IgD-negative memory B cell (primary cell): ENCODE measurements around the gene C17orf107. TPM values are rescaled to one million over a fixed set of nuclear protein-coding genes. Genes with fewer than 3 reads are reported as not detected.

ENCODE experiments used
- H3K27ac Mint-ChIP-seq, 3 donors: one replicate each; pipeline ENCODE4 v1.8.0; 2020 to 2022; ENCODE audit warnings: mild to moderate bottlenecking in 3 of 3, mixed read lengths in 3 of 3, moderate library complexity in 1 of 3
- H3K27me3 Mint-ChIP-seq: one replicate; pipeline ENCODE4 v1.8.0; 2021; ENCODE audit warnings: mixed read lengths
- H3K36me3 Mint-ChIP-seq: one replicate; pipeline ENCODE4 v1.8.0; 2020; ENCODE audit warnings: mild to moderate bottlenecking, mixed read lengths
- H3K4me1 Mint-ChIP-seq, 3 donors: one replicate each; pipeline ENCODE4 v1.8.0; 2020 to 2022; ENCODE audit warnings: mixed read lengths in 3 of 3, mild to moderate bottlenecking in 1 of 3
- H3K4me3 Mint-ChIP-seq, 4 donors: one replicate each; pipeline ENCODE4 v1.8.0; 2020 to 2022; ENCODE audit warnings: mild to moderate bottlenecking in 4 of 4, mixed read lengths in 4 of 4, moderate library complexity in 3 of 4
- H3K9me3 Mint-ChIP-seq, 3 donors: one replicate each; pipeline ENCODE4 v1.8.0; 2020 to 2021; ENCODE audit warnings: mixed read lengths in 3 of 3, mild to moderate bottlenecking in 1 of 3
- polyA plus RNA-seq: library from polyadenylated mRNA; unstranded; fragments of 300-500 nt; fragmentation: Illumina TruSeq; gene quantifications from one replicate; pipeline ENCODE4 v1.2.3, GENCODE V29; 2021

C17orf107 gene
- polyA plus RNA-seq, 1 donor from 2014 or later, result 1.0 TPM

DNA sequence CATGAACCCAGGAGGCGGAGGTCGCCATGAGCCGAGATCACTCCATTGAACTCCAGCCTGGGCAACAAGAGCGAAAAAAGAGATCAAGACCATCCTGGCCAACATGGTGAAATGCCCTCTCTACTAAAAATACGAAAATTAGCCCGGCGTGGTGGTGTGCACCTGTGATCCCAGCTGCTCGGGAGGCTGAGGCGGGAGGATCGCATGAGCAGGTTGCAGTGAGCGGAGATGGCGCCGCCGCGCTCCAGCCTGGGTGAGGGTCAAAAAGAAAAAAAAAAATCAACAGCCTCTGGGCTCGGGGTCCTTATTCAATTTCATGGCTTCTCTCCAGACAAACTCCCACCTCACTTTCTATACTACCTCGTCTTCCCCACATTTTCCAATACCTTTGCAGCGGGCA, 29.5 kb downstream of the C17orf107 start:
- Mint-ChIP-seq H3K27ac (no peak overlapping the region), H3K36me3 (peaks cover 8% of the 10 kb centered on the region), H3K9me3 (no peaks in the 10 kb centered on the region), H3K27me3 (peaks cover 7% of the 10 kb centered on the region), H3K4me3 (no peak overlapping the region), H3K4me1 (peaks cover 5 to 11% (median 11%) of the 10 kb centered on the region in 3 donors)

GRCh38 chr17:4931963-4932362, 32.6 kb downstream of the C17orf107 start, which contains the start of gene GP1BA:
Gene GP1BA (plus strand): TSS chr17:4932277. CDS start chr17:4932605, 328 bp downstream.
- peaks cover 8% of the 10 kb centered on the region for H3K27me3 Mint-ChIP-seq
- H3K27ac Mint-ChIP-seq, result peak within 1 kb of the TSS in 1 of 3 donors; percentile 19
- peaks cover 9% of the 10 kb centered on the region for H3K36me3 Mint-ChIP-seq
- peaks cover 12 to 22% (median 17%) of the 10 kb centered on the region in 3 donors for H3K4me1 Mint-ChIP-seq
- H3K9me3 Mint-ChIP-seq, result no peaks in the 10 kb centered on the region
- H3K4me3 Mint-ChIP-seq, result peak within 1 kb of the TSS in 3 of 4 donors; percentile 7 to 63 (median 54)

DNA sequence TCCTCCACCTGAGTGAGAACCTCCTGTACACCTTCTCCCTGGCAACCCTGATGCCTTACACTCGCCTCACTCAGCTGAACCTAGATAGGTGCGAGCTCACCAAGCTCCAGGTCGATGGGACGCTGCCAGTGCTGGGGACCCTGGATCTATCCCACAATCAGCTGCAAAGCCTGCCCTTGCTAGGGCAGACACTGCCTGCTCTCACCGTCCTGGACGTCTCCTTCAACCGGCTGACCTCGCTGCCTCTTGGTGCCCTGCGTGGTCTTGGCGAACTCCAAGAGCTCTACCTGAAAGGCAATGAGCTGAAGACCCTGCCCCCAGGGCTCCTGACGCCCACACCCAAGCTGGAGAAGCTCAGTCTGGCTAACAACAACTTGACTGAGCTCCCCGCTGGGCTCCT, 33.4 kb downstream of the C17orf107 start:
- Mint-ChIP-seq H3K4me3 (no peak overlapping the region), H3K36me3 (peaks cover 9% of the 10 kb centered on the region), H3K4me1 (peaks cover 12 to 22% (median 18%) of the 10 kb centered on the region in 3 donors), H3K9me3 (no peaks in the 10 kb centered on the region), H3K27me3 (peaks cover 8% of the 10 kb centered on the region), H3K27ac (peak overlapping the region in 1 of 3 donors; percentile 19)

DNA sequence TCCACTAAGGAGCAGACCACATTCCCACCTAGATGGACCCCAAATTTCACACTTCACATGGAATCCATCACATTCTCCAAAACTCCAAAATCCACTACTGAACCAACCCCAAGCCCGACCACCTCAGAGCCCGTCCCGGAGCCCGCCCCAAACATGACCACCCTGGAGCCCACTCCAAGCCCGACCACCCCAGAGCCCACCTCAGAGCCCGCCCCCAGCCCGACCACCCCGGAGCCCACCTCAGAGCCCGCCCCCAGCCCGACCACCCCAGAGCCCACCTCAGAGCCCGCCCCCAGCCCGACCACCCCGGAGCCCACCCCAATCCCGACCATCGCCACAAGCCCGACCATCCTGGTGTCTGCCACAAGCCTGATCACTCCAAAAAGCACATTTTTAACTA, 34.3 kb downstream of the C17orf107 start:
- Mint-ChIP-seq H3K36me3 (peaks cover 8% of the 10 kb centered on the region), H3K27ac (peak overlapping the region in 1 of 3 donors; percentile 70), H3K4me1 (peaks cover 12 to 27% (median 18%) of the 10 kb centered on the region in 3 donors), H3K9me3 (no peaks in the 10 kb centered on the region), H3K4me3 (peak overlapping the region in 1 of 4 donors; percentile 15), H3K27me3 (peaks cover 8% of the 10 kb centered on the region)

DNA sequence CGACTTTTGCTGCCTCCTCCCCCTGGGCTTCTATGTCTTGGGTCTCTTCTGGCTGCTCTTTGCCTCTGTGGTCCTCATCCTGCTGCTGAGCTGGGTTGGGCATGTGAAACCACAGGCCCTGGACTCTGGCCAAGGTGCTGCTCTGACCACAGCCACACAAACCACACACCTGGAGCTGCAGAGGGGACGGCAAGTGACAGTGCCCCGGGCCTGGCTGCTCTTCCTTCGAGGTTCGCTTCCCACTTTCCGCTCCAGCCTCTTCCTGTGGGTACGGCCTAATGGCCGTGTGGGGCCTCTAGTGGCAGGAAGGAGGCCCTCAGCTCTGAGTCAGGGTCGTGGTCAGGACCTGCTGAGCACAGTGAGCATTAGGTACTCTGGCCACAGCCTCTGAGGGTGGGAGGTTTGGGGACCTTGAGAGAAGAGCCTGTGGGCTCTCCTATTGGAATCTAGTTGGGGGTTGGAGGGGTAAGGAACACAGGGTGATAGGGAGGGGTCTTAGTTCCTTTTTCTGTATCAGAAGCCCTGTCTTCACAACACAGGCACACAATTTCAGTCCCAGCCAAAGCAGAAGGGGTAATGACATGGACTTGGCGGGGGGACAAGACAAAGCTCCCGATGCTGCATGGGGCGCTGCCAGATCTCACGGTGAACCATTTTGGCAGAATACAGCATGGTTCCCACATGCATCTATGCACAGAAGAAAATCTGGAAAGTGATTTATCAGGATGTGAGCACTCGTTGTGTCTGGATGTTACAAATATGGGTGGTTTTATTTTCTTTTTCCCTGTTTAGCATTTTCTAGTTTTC, 35.0 kb downstream of the C17orf107 start:
- Mint-ChIP-seq H3K9me3 (no peaks in the 10 kb centered on the region), H3K36me3 (peaks cover 8% of the 10 kb centered on the region), H3K4me1 (peaks cover 12 to 33% (median 21%) of the 10 kb centered on the region in 3 donors), H3K4me3 (peak overlapping the region in 1 of 4 donors; percentile 15), H3K27ac (peak overlapping the region in 1 of 3 donors; percentile 70), H3K27me3 (peaks cover 8% of the 10 kb centered on the region)

DNA sequence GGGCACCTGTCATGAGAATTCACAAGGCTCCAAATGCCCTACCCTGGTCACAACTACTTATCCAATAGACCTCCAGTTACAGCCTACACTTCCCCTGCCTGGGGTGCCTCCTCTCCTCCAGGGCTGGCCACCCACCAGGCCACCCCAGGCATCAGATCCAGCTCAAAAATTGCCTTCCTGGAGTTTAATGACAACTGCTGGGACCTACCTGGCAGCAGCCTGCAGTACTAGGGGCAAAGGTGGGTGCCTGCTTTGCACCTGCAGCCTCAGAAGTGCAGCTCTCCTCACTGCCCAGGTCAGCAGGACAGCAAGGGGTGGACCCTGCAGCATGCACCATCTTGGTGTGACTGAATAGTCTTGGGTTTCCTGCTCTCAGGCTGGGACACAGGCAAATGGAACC, 36.3 kb downstream of the C17orf107 start:
- H3K27ac Mint-ChIP-seq, result no peak overlapping the region
- peaks cover 17 to 36% (median 23%) of the 10 kb centered on the region in 3 donors for H3K4me1 Mint-ChIP-seq
- H3K27me3 Mint-ChIP-seq, result peaks cover 8% of the 10 kb centered on the region

GRCh38 chr17:4936436-4936835, 37.1 kb downstream of the C17orf107 start:
- Mint-ChIP-seq H3K27me3 (peaks cover 8% of the 10 kb centered on the region), H3K36me3 (peaks cover 3% of the 10 kb centered on the region), H3K4me3 (no peak overlapping the region), H3K4me1 (peaks cover 19 to 38% (median 23%) of the 10 kb centered on the region in 3 donors), H3K9me3 (no peaks in the 10 kb centered on the region), H3K27ac (peak overlapping the region in 2 of 3 donors; percentile 12 to 49)

More for the DNA sequence above, 36.3 kb downstream of the C17orf107 start:
- no peaks in the 10 kb centered on the region for H3K9me3 Mint-ChIP-seq
- H3K36me3 Mint-ChIP-seq, result peaks cover 6% of the 10 kb centered on the region
- H3K4me3 Mint-ChIP-seq, result no peak overlapping the region

- H3K4me3 Mint-ChIP-seq, result peak overlapping the region; percentile 27 to 98 (median 62)
- no peaks in the 10 kb centered on the region for H3K9me3 Mint-ChIP-seq
- peaks cover 5% of the 10 kb centered on the region for H3K36me3 Mint-ChIP-seq
- no peak overlapping the region for H3K27ac Mint-ChIP-seq
- H3K4me1 Mint-ChIP-seq, result peaks cover 25 to 46% (median 28%) of the 10 kb centered on the region in 3 donors
- peaks cover 8% of the 10 kb centered on the region for H3K27me3 Mint-ChIP-seq
Observed at GRCh38 chr17:4937553-4937952, 38.2 kb downstream of the C17orf107 start.

GRCh38 chr17:4938069-4938491, 38.7 kb downstream of the C17orf107 start:
- Mint-ChIP-seq H3K4me1 (peaks cover 25 to 51% (median 30%) of the 10 kb centered on the region in 3 donors), H3K27me3 (peaks cover 3% of the 10 kb centered on the region), H3K36me3 (peaks cover 5% of the 10 kb centered on the region), H3K4me3 (peak overlapping the region; percentile 93 to 98 (median 96)), H3K9me3 (no peaks in the 10 kb centered on the region), H3K27ac (peak overlapping the region in 1 of 3 donors; percentile 87)

DNA sequence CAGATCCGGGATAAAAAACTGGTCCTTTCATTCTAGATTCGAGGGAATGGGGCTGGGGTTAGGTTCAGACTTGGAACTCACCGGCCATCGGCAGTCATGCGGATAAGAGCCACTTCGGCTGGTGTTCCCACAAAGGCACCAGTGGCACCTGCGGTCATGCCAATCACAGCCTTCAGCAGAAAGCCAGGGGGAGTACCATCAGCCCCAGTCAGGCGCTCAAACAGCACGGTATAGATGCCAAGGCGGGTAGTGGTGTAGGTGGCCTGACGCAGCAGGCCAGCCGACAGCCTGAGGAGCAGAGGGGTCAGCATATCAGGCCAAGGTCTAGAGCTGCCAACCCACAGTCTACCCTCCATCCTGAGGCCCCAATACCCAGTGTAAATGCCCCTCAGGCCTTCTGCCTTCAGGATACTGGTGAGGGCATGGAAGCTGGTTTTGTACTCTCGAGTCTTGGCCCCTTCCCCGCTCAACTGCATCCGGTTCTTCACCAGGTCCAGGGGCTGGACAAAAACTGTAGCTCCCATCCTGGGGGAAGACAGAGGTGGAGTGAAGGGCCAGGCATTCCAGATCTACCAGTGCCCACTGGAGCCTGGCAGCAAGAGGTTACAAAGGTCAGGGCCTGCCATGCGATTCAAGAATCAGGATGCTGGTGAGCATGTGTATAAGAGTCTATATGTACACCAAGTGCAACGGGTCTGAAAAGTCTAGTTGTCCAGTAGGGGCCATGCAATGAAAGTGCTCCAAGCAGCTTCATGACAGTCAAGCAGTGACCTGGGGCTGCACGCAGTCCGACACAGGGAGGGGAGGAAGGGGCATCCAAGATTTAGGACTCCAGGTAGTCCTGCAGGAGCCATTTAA, 39.6 kb downstream of the C17orf107 start:
- Mint-ChIP-seq H3K9me3 (no peaks in the 10 kb centered on the region), H3K27ac (peak overlapping the region; percentile 48 to 87 (median 50)), H3K4me1 (peaks cover 25 to 49% (median 30%) of the 10 kb centered on the region in 3 donors), H3K27me3 (peaks cover under 1% of the 10 kb centered on the region), H3K4me3 (peak overlapping the region; percentile 93 to 98 (median 96)), H3K36me3 (peaks cover 5% of the 10 kb centered on the region)

- H3K4me3 Mint-ChIP-seq, result peak overlapping the region; percentile 93 to 98 (median 96)
- peak overlapping the region in 2 of 3 donors; percentile 48 to 51 for H3K27ac Mint-ChIP-seq
- H3K4me1 Mint-ChIP-seq, result peaks cover 25 to 48% (median 31%) of the 10 kb centered on the region in 3 donors
- peaks cover 5% of the 10 kb centered on the region for H3K36me3 Mint-ChIP-seq
- H3K27me3 Mint-ChIP-seq, result no peaks in the 10 kb centered on the region
- no peaks in the 10 kb centered on the region for H3K9me3 Mint-ChIP-seq
Observed at GRCh38 chr17:4939546-4939795, 40.1 kb downstream of the C17orf107 start.

DNA sequence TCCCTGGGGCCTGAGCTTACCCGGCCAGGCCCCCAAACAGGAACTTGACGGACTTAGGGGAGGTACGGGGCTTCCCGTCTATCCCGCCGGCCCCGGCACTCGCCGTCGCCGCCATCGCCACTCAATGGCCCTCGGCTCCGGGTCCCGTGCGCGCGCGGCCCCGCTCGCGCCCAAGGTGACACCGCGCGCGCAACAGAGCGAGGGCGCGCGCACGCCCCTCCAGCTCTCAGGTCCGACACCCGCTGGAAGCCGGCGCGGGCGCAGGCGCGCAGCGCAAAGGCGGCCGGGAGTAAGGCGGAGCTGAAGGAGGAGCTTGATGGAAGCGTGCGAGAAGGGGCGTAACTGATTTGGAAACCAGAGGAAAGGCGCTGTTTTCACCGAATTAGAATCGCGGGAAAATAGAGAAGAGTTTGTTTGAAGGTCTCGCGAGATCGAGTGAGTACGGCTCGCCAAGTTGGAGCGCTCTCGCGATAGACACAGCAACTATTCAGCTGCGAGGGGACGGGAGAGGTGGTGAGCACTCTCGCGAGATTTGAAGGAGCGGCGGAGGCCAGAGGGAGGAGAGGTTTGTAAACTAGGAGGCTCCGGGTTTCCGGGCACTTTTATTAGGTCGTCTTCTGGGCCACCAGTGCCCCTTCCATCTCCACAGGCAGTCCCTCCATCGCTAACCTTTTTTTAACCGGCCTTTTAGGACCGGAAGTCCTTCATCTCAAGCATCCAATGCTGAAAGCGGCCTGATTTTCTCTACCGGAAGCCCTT, 40.6 kb downstream of the C17orf107 start, which contains the start of the genes RNF167 and SLC25A11:
Gene RNF167, plus strand, starts transcription at position 473 of the 759 bp plus-strand sequence. CDS start 642 bp downstream, outside the sequence.
Gene SLC25A11, minus strand, starts transcription at position 251 of the 759 bp plus-strand sequence. Its CDS starts 136 bp downstream, at position 115.
- H3K36me3 Mint-ChIP-seq, result peaks cover 5% of the 10 kb centered on the region
- peaks cover 27 to 50% (median 34%) of the 10 kb centered on the region in 3 donors for H3K4me1 Mint-ChIP-seq
- H3K9me3 Mint-ChIP-seq, result no peaks in the 10 kb centered on the region
- peak within 1 kb of the TSS; percentile 93 to 98 (median 96) for H3K4me3 Mint-ChIP-seq
- no peaks in the 10 kb centered on the region for H3K27me3 Mint-ChIP-seq
- H3K27ac Mint-ChIP-seq, result peak within 1 kb of the TSS; percentile 86 to 98 (median 95)

GRCh38 chr17:4940555-4941318, 41.4 kb downstream of the C17orf107 start:
- Mint-ChIP-seq H3K4me1 (peaks cover 34 to 58% (median 40%) of the 10 kb centered on the region in 3 donors), H3K9me3 (no peaks in the 10 kb centered on the region), H3K27ac (peak overlapping the region; percentile 86 to 98 (median 95)), H3K4me3 (peak overlapping the region; percentile 93 to 98 (median 96)), H3K36me3 (peaks cover 5% of the 10 kb centered on the region), H3K27me3 (no peaks in the 10 kb centered on the region)
